Measurements from ENCODE around the gene RHPN2.

RHPN2 gene

GRCh38 chr19:33080761-33081681, 16.3 kb upstream of the RHPN2 start, which contains the start of gene GPATCH1:
GPATCH1 (plus strand) TSS chr19:33081181; CDS start chr19:33081194, 13 bp downstream.
- H3K9me3 Mint-ChIP-seq = no peaks in the 10 kb centered on the region
- H3K27ac Mint-ChIP-seq = peak within 1 kb of the TSS; percentile 44
- no peak for TF ChIP-seq CTCF (IDR thresholded peaks at IDR 0.05)
- no peaks in the 10 kb centered on the region for H3K36me3 Mint-ChIP-seq (ENCODE audit: low read depth)
- H3K27me3 Mint-ChIP-seq (ENCODE audit: low read depth, poor library complexity) = peaks cover 8% of the 10 kb centered on the region
- H3K4me1 Mint-ChIP-seq = peaks cover 15% of the 10 kb centered on the region
- peak; percentile 95 for DNase-seq
- peak within 1 kb of the TSS; percentile 93 for H3K4me3 Mint-ChIP-seq

GRCh38 chr19:33075519-33075918, 10.8 kb upstream of the RHPN2 start:
- DNase-seq = no peak
- no peak overlapping the region for H3K4me3 Mint-ChIP-seq
- no peaks in the 10 kb centered on the region for H3K36me3 Mint-ChIP-seq (ENCODE audit: low read depth)
- no peak overlapping the region for H3K27ac Mint-ChIP-seq
- no peak for TF ChIP-seq CTCF (IDR thresholded peaks at IDR 0.05)
- peaks cover 18% of the 10 kb centered on the region for H3K27me3 Mint-ChIP-seq (ENCODE audit: low read depth, poor library complexity)
- no peaks in the 10 kb centered on the region for H3K4me1 Mint-ChIP-seq
- H3K9me3 Mint-ChIP-seq = no peaks in the 10 kb centered on the region

GRCh38 chr19:33071887-33072286, 7.2 kb upstream of the RHPN2 start:
- no peak for DNase-seq
- H3K27ac Mint-ChIP-seq = no peak overlapping the region
- no peak for TF ChIP-seq CTCF (IDR thresholded peaks at IDR 0.05)
- H3K27me3 Mint-ChIP-seq (ENCODE audit: low read depth, poor library complexity) = peaks cover 23% of the 10 kb centered on the region
- H3K9me3 Mint-ChIP-seq = no peaks in the 10 kb centered on the region
- H3K36me3 Mint-ChIP-seq (ENCODE audit: low read depth) = no peaks in the 10 kb centered on the region
- no peaks in the 10 kb centered on the region for H3K4me1 Mint-ChIP-seq
- no peak overlapping the region for H3K4me3 Mint-ChIP-seq

GRCh38 chr19:33067121-33067520, 2.4 kb upstream of the RHPN2 start:
- Mint-ChIP-seq H3K4me1 (peaks cover 5% of the 10 kb centered on the region), H3K27ac (no peak overlapping the region), H3K27me3 (ENCODE audit: low read depth, poor library complexity) (peaks cover 56% of the 10 kb centered on the region), H3K36me3 (ENCODE audit: low read depth) (no peaks in the 10 kb centered on the region), H3K9me3 (no peaks in the 10 kb centered on the region), H3K4me3 (no peak overlapping the region)
- no peak for DNase-seq
- no peak for TF ChIP-seq CTCF (IDR thresholded peaks at IDR 0.05)

GRCh38 chr19:33066543-33066942, 1.9 kb upstream of the RHPN2 start:
- Mint-ChIP-seq H3K4me3 (peak overlapping the region; percentile 65), H3K4me1 (peaks cover 5% of the 10 kb centered on the region)

More at GRCh38 chr19:33066543-33066942, 1.9 kb upstream of the RHPN2 start:
- Mint-ChIP-seq H3K36me3 (ENCODE audit: low read depth) (no peaks in the 10 kb centered on the region), H3K9me3 (no peaks in the 10 kb centered on the region), H3K27ac (no peak overlapping the region), H3K27me3 (ENCODE audit: low read depth, poor library complexity) (peaks cover 60% of the 10 kb centered on the region)
- no peak for TF ChIP-seq CTCF (IDR thresholded peaks at IDR 0.05)
- no peak for DNase-seq
